SK-N-SH (cell line): ENCODE results near the gene CCDC93. TPM values are rescaled to one million over a fixed set of nuclear protein-coding genes. Genes with fewer than 3 reads are reported as not detected.

Experiments used
- CTCF ChIA-PET: fragments of 300-600, 350-600 bp; formaldehyde crosslinking; extraction: SDS; loops from one replicate; lab custom pipeline; 2021; lab: Yijun Ruan, JAX
- POLR2A ChIA-PET: fragments of 350-600 bp; sonication (Branson Sonifier 250); formaldehyde crosslinking; extraction: SDS; loops from one replicate; lab custom pipeline; 2020; ENCODE audit warnings: antibody characterized with exemption, inconsistent platforms; lab: Yijun Ruan, JAX
- DNase-seq: peaks from one replicate; pipeline ENCODE4 v3.0.0; 2012
- H2AFZ ChIP-seq: fragments of 200-600 bp; sonication (generic); 2 replicates; pipeline ENCODE4 v1.8.1; 2016; ENCODE audit warnings: antibody characterized with exemption, mild to moderate bottlenecking, low read depth
- H3F3A ChIP-seq: fragments of 200-600 bp; sonication (generic); replicated peaks from 2 replicates; pipeline ENCODE3; 2016; ENCODE audit warnings: antibody characterized with exemption, mild to moderate bottlenecking; ENCODE audit not compliant: insufficient read depth
- H3K27ac ChIP-seq, 2 experiments: fragments of 200-500 bp in 1 of 2; fragments of 200-600 bp in 1 of 2; sonication (Bioruptor generic) in 1 of 2; sonication (generic), shearing (Covaris generic) in 1 of 2; 2 replicates each; pipeline versions ENCODE4 v1.5.1 to v1.6.1; 2014 to 2016; ENCODE audit warnings: low read depth in 2 of 2, inconsistent platforms in 1 of 2, low read length in 1 of 2, mild to moderate bottlenecking in 1 of 2, mixed read lengths in 1 of 2
- H3K27me3 ChIP-seq: fragments of 200-600 bp; sonication (generic), shearing (Covaris generic); 2 replicates; pipeline ENCODE4 v1.6.1; 2016; ENCODE audit warnings: mixed run types; ENCODE audit not compliant: insufficient read depth
- H3K36me3 ChIP-seq, 2 experiments: fragments of 200-500 bp in 1 of 2; fragments of 200-600 bp in 1 of 2; sonication (Bioruptor generic) in 1 of 2; sonication (generic) in 1 of 2; replicated peaks in 1 of 2; 2 replicates each; pipeline versions ENCODE3 to v1.5.1; 2014 to 2016; ENCODE audit warnings: low read length in 1 of 2, mild to moderate bottlenecking in 1 of 2; ENCODE audit not compliant: insufficient read depth in 2 of 2, control insufficient read depth in 1 of 2
- H3K4me1 ChIP-seq, 2 experiments: fragments of 200-500 bp in 1 of 2; fragments of 200-600 bp in 1 of 2; sonication (Bioruptor generic) in 1 of 2; sonication (generic), shearing (Covaris generic) in 1 of 2; 2 replicates each; pipeline versions ENCODE4 v1.5.1 to v1.6.1; 2014 to 2016; ENCODE audit warnings: low read depth in 1 of 2, low read length in 1 of 2, mixed run types in 1 of 2; ENCODE audit not compliant: insufficient read depth in 2 of 2, control insufficient read depth in 1 of 2
- H3K4me2 ChIP-seq: fragments of 200-600 bp; sonication (generic), shearing (Covaris generic); 2 replicates; pipeline ENCODE4 v1.6.1; 2017; ENCODE audit warnings: mixed run types
- H3K4me3 ChIP-seq, 2 experiments: fragments of 200-500 bp in 1 of 2; fragments of 200-600 bp in 1 of 2; sonication (Bioruptor generic) in 1 of 2; sonication (generic), shearing (Covaris generic) in 1 of 2; 2 replicates each; pipeline versions ENCODE4 v1.5.1 to v1.8.1; 2014 to 2016; ENCODE audit warnings: low read depth in 2 of 2, inconsistent platforms in 1 of 2, low read length in 1 of 2, mild to moderate bottlenecking in 1 of 2, mixed read lengths in 1 of 2, moderate library complexity in 1 of 2
- H3K79me2 ChIP-seq: fragments of 200-600 bp; sonication (generic); 2 replicates; pipeline ENCODE4 v1.8.1; 2017; ENCODE audit warnings: mild to moderate bottlenecking; ENCODE audit not compliant: insufficient read depth
- H3K9ac ChIP-seq: fragments of 200-600 bp; sonication (generic); 2 replicates; pipeline ENCODE4 v1.6.1; 2017; ENCODE audit warnings: mixed run types
- H3K9me2 ChIP-seq: fragments of 200-600 bp; sonication (generic); 2 replicates; pipeline ENCODE4 v1.6.1; 2017; ENCODE audit warnings: mixed run types
- H3K9me3 ChIP-seq: fragments of 200-600 bp; sonication (generic); 2 replicates; pipeline ENCODE4 v1.6.1; 2017; ENCODE audit warnings: mixed run types, mild to moderate bottlenecking, moderate library complexity
- H4K20me1 ChIP-seq: fragments of 200-600 bp; sonication (generic); 2 replicates; pipeline ENCODE4 v1.6.1; 2017; ENCODE audit warnings: mild to moderate bottlenecking, mixed run types; ENCODE audit not compliant: insufficient read depth
- CHD2 ChIP-seq: fragments of 150-350 bp; IDR thresholded peaks from 2 replicates; pipeline ENCODE4 v1.6.1; 2018; ENCODE audit warnings: low read length; ENCODE audit not compliant: partially characterized antibody
- ELF1 ChIP-seq: IDR thresholded peaks from 2 replicates; pipeline ENCODE4 v1.4.0; 2012
- EP300 ChIP-seq, 2 experiments: IDR thresholded peaks; 2 replicates each; pipeline versions ENCODE4 v1.4.0 to v1.6.1; 2012; ENCODE audit warnings: borderline replicate concordance in 1 of 2, low read depth in 1 of 2, low read length in 1 of 2
- EZH2phosphoT487 ChIP-seq: fragments of 200-600 bp; sonication (generic); IDR thresholded peaks from 2 replicates; pipeline ENCODE4 v1.6.1; 2017; ENCODE audit warnings: low read depth, mixed run types, mild to moderate bottlenecking, antibody characterized with exemption, moderate library complexity, borderline replicate concordance
- FOSL2 ChIP-seq: IDR thresholded peaks from 2 replicates; pipeline ENCODE4 v1.4.0; 2012; ENCODE audit warnings: low read depth, mild to moderate bottlenecking, moderate library complexity, borderline replicate concordance
- GABPA ChIP-seq: IDR thresholded peaks from 2 replicates; pipeline ENCODE4 v1.4.0; 2012; ENCODE audit warnings: low read depth, mild to moderate bottlenecking
- GATA2 ChIP-seq: sonication (generic); formaldehyde crosslinking; IDR thresholded peaks from 2 replicates; pipeline ENCODE4 v1.5.0; 2020; ENCODE audit warnings: mild to moderate bottlenecking, missing genetic modification reagents
- JUND ChIP-seq: IDR thresholded peaks from 2 replicates; pipeline ENCODE4 v1.4.0; 2012
- NFIC ChIP-seq: IDR thresholded peaks from 2 replicates; pipeline ENCODE4 v1.4.0; 2012; ENCODE audit warnings: borderline replicate concordance
- NRF1 ChIP-seq: IDR thresholded peaks from 2 replicates; pipeline ENCODE4 v1.6.1; 2012; ENCODE audit warnings: low read depth, mild to moderate bottlenecking, low read length
- RAD21 ChIP-seq: IDR thresholded peaks from 2 replicates; pipeline ENCODE4 v1.6.1; 2012; ENCODE audit warnings: mild to moderate bottlenecking, low read length
- RFX5 ChIP-seq: IDR thresholded peaks from 2 replicates; pipeline ENCODE4 v1.6.1; 2012; ENCODE audit warnings: mild to moderate bottlenecking, improper control_type of control experiment, low read length
- SIN3A ChIP-seq: IDR thresholded peaks from 2 replicates; pipeline ENCODE4 v1.6.1; 2012; ENCODE audit warnings: low read depth, mild to moderate bottlenecking, low read length, moderate library complexity, borderline replicate concordance
- SMC3 ChIP-seq: IDR thresholded peaks from 2 replicates; pipeline ENCODE4 v1.6.1; 2012; ENCODE audit warnings: low read depth, low read length, improper control_type of control experiment
- WGBS: methylation state at CpG from one replicate; pipeline ENCODE4 v1.1.6; 2017; ENCODE audit warnings: low lambda C conversion rate; 5-methylcytosine and 5-hydroxymethylcytosine counted together
- polyA plus RNA-seq, 3 experiments: library from polyadenylated mRNA; depleted of rRNA; stranded (reverse); fragments of >200 nt; gene quantifications; 2 replicates each; pipeline ENCODE4 v1.2.3, GENCODE V29; 2012
- TF ChIP-seq, protein P1 (sequence below): IDR thresholded peaks from 2 replicates; pipeline ENCODE4 v1.4.0; 2012; ENCODE audit warnings: low read depth, borderline replicate concordance
- TF ChIP-seq, protein P2 (sequence below): fragments of 150-350 bp; IDR thresholded peaks from 2 replicates; pipeline ENCODE4 v1.6.1; 2017; ENCODE audit warnings: antibody characterized with exemption, low read length, low read depth, borderline replicate concordance
- TF ChIP-seq, protein P3 (sequence below): IDR thresholded peaks from 2 replicates; pipeline ENCODE4 v1.6.1; 2012; ENCODE audit warnings: mild to moderate bottlenecking, low read depth, low read length, moderate library complexity
- TF ChIP-seq, protein P4 (sequence below): IDR thresholded peaks from 2 replicates; pipeline ENCODE4 v1.4.0; 2012; ENCODE audit warnings: low read depth, borderline replicate concordance

Gene CCDC93
- polyA plus RNA-seq, 1 of the 3 experiments (the other 2 are of a cell fraction): 11.7 TPM

DNA sequence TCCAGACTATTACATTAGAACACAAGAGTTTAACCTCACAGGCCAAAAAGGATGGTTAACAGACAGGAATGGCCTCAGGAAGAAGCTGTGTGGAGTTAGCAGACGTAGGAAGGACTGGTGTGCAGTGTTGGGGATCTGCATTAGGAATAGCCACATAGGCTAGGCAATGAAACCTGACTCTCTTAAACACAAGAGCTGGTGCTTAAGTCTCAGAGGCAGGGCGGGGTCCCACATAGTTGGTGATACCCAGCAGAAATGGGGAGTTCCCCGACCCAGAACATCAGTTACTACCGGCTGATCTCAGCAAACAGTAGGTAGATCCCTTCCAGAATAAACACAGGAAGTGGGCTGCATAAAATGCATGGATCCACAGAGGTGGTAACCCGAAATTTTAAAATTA lies 64.1 kb downstream of the CCDC93 start:
- Histone ChIP-seq H3K4me2 (no peak overlapping the region), H3K9me2 (no peaks in the 10 kb centered on the region), H3K9ac (no peak overlapping the region), H3K79me2 (no peaks in the 10 kb centered on the region), H3K4me1 (peaks cover 0 to 7% of the 10 kb centered on the region in 2 experiments; a peak in 1 of 4 replicates), H3K36me3 (peaks cover 74 to 90% of the 10 kb centered on the region in 2 experiments), H3K9me3 (no peaks in the 10 kb centered on the region), H2AFZ (no peak overlapping the region), H3K4me3 (no peak overlapping the region), H3K27ac (no peak overlapping the region), H4K20me1 (no peaks in the 10 kb centered on the region), H3K27me3 (no peaks in the 10 kb centered on the region), H3F3A (no peaks in the 10 kb centered on the region)
- POLR2A ChIA-PET: no interaction called here
- 90% methylated on average over 5 of the region's 5 CpGs for WGBS
- DNase-seq: no peak
- CTCF ChIA-PET: interaction anchor here (0.9 to 4.1 kb wide), 3 partner anchors 19 to 135 kb away, joined by 3 to 19 read pairs (median 3); partner anchors contain the start of gene DDX18
- TF ChIP-seq EP300 (IDR thresholded peaks at IDR 0.05; ENCODE audit: borderline replicate concordance in 1 of 2, low read depth in 1 of 2, low read length in 1 of 2) (no peak), RAD21 (no peak), NFIC (no peak), SIN3A (no peak), FOSL2 (no peak), ELF1 (no peak), GATA2 (no peak), NRF1 (no peak), EZH2phosphoT487 (no peak), CHD2 (no peak), RFX5 (no peak), SMC3 (no peak), GABPA (no peak), JUND (no peak)
- TF ChIP-seq, protein P1, sequence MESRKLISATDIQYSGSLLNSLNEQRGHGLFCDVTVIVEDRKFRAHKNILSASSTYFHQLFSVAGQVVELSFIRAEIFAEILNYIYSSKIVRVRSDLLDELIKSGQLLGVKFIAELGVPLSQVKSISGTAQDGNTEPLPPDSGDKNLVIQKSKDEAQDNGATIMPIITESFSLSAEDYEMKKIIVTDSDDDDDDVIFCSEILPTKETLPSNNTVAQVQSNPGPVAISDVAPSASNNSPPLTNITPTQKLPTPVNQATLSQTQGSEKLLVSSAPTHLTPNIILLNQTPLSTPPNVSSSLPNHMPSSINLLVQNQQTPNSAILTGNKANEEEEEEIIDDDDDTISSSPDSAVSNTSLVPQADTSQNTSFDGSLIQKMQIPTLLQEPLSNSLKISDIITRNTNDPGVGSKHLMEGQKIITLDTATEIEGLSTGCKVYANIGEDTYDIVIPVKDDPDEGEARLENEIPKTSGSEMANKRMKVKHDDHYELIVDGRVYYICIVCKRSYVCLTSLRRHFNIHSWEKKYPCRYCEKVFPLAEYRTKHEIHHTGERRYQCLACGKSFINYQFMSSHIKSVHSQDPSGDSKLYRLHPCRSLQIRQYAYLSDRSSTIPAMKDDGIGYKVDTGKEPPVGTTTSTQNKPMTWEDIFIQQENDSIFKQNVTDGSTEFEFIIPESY: no peak
- TF ChIP-seq, protein P2, sequence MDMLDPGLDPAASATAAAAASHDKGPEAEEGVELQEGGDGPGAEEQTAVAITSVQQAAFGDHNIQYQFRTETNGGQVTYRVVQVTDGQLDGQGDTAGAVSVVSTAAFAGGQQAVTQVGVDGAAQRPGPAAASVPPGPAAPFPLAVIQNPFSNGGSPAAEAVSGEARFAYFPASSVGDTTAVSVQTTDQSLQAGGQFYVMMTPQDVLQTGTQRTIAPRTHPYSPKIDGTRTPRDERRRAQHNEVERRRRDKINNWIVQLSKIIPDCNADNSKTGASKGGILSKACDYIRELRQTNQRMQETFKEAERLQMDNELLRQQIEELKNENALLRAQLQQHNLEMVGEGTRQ: no peak
- TF ChIP-seq, protein P3, sequence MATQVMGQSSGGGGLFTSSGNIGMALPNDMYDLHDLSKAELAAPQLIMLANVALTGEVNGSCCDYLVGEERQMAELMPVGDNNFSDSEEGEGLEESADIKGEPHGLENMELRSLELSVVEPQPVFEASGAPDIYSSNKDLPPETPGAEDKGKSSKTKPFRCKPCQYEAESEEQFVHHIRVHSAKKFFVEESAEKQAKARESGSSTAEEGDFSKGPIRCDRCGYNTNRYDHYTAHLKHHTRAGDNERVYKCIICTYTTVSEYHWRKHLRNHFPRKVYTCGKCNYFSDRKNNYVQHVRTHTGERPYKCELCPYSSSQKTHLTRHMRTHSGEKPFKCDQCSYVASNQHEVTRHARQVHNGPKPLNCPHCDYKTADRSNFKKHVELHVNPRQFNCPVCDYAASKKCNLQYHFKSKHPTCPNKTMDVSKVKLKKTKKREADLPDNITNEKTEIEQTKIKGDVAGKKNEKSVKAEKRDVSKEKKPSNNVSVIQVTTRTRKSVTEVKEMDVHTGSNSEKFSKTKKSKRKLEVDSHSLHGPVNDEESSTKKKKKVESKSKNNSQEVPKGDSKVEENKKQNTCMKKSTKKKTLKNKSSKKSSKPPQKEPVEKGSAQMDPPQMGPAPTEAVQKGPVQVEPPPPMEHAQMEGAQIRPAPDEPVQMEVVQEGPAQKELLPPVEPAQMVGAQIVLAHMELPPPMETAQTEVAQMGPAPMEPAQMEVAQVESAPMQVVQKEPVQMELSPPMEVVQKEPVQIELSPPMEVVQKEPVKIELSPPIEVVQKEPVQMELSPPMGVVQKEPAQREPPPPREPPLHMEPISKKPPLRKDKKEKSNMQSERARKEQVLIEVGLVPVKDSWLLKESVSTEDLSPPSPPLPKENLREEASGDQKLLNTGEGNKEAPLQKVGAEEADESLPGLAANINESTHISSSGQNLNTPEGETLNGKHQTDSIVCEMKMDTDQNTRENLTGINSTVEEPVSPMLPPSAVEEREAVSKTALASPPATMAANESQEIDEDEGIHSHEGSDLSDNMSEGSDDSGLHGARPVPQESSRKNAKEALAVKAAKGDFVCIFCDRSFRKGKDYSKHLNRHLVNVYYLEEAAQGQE: no peak
- TF ChIP-seq, protein P4, sequence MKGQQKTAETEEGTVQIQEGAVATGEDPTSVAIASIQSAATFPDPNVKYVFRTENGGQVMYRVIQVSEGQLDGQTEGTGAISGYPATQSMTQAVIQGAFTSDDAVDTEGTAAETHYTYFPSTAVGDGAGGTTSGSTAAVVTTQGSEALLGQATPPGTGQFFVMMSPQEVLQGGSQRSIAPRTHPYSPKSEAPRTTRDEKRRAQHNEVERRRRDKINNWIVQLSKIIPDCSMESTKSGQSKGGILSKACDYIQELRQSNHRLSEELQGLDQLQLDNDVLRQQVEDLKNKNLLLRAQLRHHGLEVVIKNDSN: no peak
